Fibroblast of skin of scalp (primary cell): ENCODE data around the gene UNC93A. TPM values are rescaled to one million over a fixed set of nuclear protein-coding genes. Genes with fewer than 3 reads are reported as not detected.
"Not testable (repeated sequence)": the region's sequence is repeated elsewhere in the genome, so short reads cannot be mapped to it uniquely, and the experiment has no call there.

Experiments
- DNase-seq: peaks from one replicate; pipeline ENCODE4 v3.0.0-alpha.2; 2013
- polyA plus RNA-seq, 2 experiments: library from polyadenylated mRNA; unstranded; fragments of 120-200 nt; gene quantifications; one replicate each; pipeline ENCODE4 v1.2.1, GENCODE V29; 2013; ENCODE audit not compliant: insufficient read length in 2 of 2

Gene UNC93A
- not detected for polyA plus RNA-seq (2013, experiment 1 of 2; ENCODE audit: insufficient read length)
- polyA plus RNA-seq (2013, experiment 2 of 2; ENCODE audit: insufficient read length) = not detected

DNA sequence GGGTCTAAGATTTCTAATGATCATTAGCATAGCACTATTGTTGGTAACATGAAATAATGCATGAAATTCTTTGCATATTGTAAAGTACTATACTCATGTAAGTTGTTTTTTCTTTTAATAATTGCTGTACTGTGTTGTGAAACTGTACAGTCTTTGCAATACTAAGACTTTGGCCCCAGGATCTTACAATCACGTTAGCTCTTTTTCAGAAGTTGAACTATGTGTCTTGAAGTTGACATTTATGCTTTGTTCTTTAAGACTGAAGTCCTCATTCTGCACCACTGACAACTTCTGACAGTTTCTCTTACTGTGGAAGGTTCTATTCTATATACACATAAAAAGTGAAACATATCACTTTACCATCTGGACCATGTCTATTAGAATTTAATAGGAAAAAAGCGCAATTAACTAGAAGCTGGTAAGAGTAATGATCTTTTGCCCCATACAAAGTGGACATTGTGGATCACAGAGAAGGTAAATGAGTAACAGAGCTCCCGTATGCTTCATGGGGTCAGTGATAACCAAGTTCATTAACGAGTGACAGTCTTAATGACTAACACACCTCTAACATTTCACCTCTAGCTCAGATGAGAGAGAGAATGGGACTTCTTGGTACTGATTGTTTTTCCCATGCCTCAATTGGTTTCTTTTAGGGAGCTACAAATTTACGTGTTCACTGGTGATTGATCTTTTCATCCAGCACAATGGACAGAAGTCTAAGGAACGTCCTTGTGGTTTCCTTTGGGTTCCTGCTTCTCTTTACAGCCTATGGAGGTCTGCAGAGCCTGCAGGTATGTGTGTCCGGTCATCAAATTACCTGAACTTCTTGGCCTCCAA is at the start of gene UNC93A:
Gene UNC93A (plus strand): TSS at position 530 of the 837 bp plus-strand sequence. CDS start 175 bp downstream, at position 705.
- DNase-seq = no peak

DNA sequence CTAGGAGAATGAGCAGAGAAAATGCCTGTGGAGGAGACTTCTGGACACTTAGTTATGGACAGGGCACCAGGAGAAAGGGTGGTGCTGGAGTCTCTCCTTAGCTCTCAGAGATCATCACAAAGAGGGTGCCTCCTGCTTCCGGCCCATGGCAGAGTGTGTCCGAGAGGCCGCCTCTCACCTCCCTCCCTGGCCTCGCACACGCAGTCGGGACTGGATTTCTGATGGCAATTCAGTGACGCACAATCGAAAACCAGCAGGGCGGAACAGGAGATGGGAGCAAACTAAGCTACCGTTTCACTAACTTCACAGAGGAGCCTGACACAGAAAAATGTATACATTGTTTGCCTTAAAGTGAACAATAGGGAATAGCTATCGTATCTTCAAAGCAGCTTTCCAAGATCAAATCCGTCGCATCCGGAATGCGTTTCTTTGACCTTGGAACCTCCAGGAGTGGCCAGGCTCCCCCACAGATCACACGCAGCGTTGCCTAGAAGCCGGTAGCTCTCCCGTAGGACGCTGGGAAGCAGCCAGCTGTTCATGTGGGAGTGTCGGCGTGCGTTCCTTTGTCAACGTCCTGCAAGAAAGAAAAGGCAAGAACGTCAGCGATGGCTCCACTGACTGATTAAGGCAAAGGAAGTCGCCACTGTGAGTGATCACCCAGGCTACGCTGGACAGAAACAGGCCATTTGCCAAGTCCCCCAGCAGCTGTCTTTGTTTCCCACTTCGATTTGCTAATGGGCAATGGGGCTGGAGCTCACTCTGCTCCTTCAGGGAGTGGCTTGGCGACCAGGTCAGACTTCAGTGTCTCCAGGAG is 49.6 kb upstream of the UNC93A start:
- DNase-seq = not testable (repeated sequence)

- DNase-seq = not testable (repeated sequence)
Measured at GRCh38 chr6:167242135-167242506, 49.0 kb upstream of the UNC93A start.

DNA sequence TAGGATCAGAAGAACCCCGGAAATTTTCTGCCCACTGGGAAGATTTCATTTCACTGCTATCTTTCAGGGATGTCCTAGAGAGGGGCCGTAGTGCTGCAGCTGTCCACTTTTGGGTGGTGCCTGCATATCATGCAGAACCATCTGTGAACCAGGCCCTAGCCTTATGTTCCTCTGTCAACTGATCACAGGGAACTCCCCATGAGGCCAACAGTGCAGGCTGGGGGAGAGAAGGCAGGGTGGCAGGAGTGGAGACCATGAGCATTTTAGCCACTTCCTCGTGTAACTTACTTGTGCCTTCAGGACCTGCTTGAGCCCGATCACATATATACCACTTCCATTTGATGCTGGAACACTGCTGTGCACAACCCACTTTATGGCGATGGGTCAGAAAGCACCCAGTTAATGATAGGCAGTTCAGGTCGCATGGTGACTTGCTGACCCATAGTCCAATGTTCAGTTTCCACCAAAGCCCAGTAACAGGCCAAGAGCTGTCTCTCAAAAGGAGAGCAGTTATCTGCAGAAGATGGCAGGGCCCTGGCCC is 48.5 kb upstream of the UNC93A start:
- DNase-seq = not testable (repeated sequence)

GRCh38 chr6:167244064-167244960 is 46.8 kb upstream of the UNC93A start:
- DNase-seq = no peak

- DNase-seq = no peak
Measured at GRCh38 chr6:167244991-167245390, 46.1 kb upstream of the UNC93A start.

DNA sequence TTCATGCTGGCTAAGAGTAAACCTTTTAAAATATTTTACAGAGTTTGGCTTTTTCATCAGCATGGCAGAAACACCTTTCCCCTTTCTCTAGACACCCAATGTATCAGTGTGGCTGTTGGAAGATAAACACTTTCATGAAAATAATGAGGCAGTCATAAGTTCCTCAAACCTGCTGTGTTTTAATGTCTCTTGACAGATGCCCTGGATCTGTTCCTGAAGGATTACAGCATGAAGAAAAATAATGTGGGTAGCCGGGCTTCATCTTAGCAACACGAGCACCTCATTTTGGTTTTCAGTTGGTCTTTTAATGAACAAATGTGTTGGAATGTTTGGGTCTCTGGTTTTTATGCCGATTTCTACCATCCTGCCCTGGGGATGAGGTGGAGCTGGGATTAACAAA is 45.5 kb upstream of the UNC93A start:
- no peak for DNase-seq

- DNase-seq = no peak
Measured at GRCh38 chr6:167247814-167248595, 43.1 kb upstream of the UNC93A start.

GRCh38 chr6:167248878-167249455 is 42.1 kb upstream of the UNC93A start:
- not testable (repeated sequence) for DNase-seq

DNA sequence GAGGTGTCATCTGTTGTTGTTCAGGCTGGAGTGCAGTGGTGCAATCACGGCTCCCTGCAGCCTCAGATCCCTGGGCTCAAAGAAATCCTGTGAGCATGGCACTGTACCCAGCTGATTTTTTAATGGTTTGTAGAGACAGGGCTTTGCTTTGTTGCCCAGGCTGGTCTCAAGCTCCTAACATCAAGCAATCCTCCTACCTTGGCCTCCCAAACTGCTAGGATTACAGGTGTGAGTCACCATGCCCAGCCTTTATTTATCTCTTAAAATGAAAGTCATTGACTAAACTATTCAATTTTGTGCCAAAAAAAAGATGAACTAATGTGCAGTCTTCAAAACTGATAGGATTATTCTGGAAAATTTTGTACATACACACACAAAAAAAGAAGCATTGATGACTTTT is 38.8 kb upstream of the UNC93A start:
- no peak for DNase-seq

DNA sequence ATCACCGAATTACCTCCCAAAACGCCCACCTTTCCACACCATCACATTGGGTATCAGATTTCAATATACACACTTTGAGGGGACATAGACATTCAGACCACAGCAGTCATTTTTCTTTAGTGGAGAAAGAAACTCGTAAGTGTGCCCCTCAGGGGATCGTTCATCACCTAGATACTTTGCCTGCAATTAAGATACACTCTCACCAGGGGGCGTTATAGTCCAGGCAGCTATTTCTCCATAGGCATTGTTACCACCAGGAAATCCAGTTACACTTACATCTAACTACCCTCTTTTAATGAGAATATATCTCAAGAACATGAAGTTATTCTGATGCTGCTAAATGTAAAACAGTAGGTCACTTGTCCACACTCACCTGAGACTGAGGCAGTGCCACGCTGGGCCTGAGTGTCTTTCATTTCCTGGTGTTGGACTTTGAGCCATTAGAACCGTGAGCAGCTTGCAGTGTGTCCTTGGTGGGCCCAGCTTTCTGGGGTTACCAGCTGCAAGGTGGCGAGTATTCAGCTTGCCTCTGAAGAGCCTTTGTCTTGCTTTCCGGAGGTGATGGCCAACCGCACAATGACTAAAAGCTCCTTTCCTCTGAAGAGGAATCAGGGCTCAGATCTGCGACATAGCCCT is 35.1 kb upstream of the UNC93A start:
- no peak for DNase-seq

GRCh38 chr6:167258646-167259045 is 32.5 kb upstream of the UNC93A start:
- DNase-seq = no peak

- DNase-seq = not testable (repeated sequence)
Measured at GRCh38 chr6:167266057-167266829, 24.9 kb upstream of the UNC93A start.

DNA sequence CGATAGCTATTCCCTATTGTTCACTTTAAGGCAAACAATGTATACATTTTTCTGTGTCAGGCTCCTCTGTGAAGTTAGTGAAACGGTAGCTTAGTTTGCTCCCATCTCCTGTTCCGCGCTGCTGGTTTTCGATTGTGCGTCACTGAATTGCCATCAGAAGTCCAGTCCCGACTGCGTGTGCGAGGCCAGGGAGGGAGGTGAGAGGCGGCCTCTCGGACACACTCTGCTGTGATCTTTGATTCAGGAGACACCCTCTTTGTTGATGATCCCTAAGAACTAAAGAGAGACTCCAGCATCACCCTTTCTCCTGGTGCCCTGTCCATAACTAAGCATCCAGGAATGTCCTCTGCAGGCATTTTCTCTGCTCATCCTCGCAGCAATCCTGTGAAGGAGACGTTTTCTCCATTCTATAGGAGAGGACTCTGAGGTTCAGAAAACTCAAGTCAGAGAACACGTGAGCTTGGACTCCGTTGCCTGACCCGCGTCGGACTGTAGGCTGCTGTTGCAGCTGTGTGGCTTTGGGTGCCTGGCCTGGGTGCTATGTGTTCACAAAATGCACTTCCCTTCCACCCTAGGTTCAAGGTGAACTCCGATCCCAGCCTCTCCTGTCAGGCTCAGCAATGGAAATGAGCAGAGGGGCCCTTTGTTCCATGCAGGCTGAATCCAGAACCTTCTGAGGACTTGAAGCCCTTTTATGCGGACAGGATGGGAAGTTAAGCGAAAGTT is 24.1 kb upstream of the UNC93A start:
- no peak for DNase-seq

- not testable (repeated sequence) for DNase-seq
Measured at GRCh38 chr6:167267556-167267898, 23.6 kb upstream of the UNC93A start.

- no peak for DNase-seq
Measured at GRCh38 chr6:167267921-167268401, 23.2 kb upstream of the UNC93A start.

GRCh38 chr6:167268683-167269280 is 22.3 kb upstream of the UNC93A start:
- no peak for DNase-seq
